HEK293 (cell line): ENCODE data around the gene ZNF76.

Source experiments
- HOXD13 ChIP-seq: sonication (generic); formaldehyde crosslinking; IDR thresholded peaks from 2 replicates; pipeline ENCODE4 v1.8.0; 2022; ENCODE audit warnings: missing genetic modification reagents, borderline replicate concordance
- PRDM1 ChIP-seq: fragments of 450-650 bp; formaldehyde crosslinking; IDR thresholded peaks from 2 replicates; pipeline ENCODE4; 2016; ENCODE audit warnings: missing biosample characterization, missing genetic modification characterization
- TCF7L2 ChIP-seq: IDR thresholded peaks from 2 replicates; pipeline ENCODE4 v1.6.1; 2011; ENCODE audit warnings: low read depth, mild to moderate bottlenecking, inconsistent platforms, low read length, moderate library complexity, borderline replicate concordance
- ZBTB44 ChIP-seq: fragments of 450-650 bp; IDR thresholded peaks from 2 replicates; pipeline ENCODE4 v1.5.1; 2018; ENCODE audit warnings: missing biosample characterization, mild to moderate bottlenecking, missing genetic modification characterization
- ZBTB6 ChIP-seq: fragments of 450-650 bp; formaldehyde crosslinking; IDR thresholded peaks from 2 replicates; pipeline ENCODE4 v1.5.1; 2017; ENCODE audit warnings: missing biosample characterization, missing genetic modification characterization
- ZFP41 ChIP-seq: fragments of 450-650 bp; formaldehyde crosslinking; IDR thresholded peaks from 2 replicates; pipeline ENCODE4 v1.5.1; 2016; ENCODE audit warnings: missing biosample characterization, missing genetic modification characterization, borderline replicate concordance
- ZNF112 ChIP-seq: fragments of 450-650 bp; formaldehyde crosslinking; IDR thresholded peaks from 2 replicates; pipeline ENCODE4 v1.5.0; 2017; ENCODE audit warnings: missing biosample characterization, missing genetic modification characterization
- ZNF184 ChIP-seq: fragments of 450-650 bp; IDR thresholded peaks from 2 replicates; pipeline ENCODE4 v1.5.1; 2018; ENCODE audit warnings: missing biosample characterization, mild to moderate bottlenecking, missing genetic modification characterization
- ZNF23 ChIP-seq: fragments of 450-650 bp; formaldehyde crosslinking; IDR thresholded peaks from 2 replicates; pipeline ENCODE4 v1.5.1; 2016; ENCODE audit warnings: missing biosample characterization, missing genetic modification characterization, borderline replicate concordance
- ZNF341 ChIP-seq: fragments of 450-650 bp; formaldehyde crosslinking; IDR thresholded peaks from 2 replicates; pipeline ENCODE4; 2016; ENCODE audit warnings: low read depth, missing biosample characterization, missing genetic modification characterization
- ZNF366 ChIP-seq: fragments of 450-650 bp; formaldehyde crosslinking; conservative IDR thresholded peaks from 2 replicates; pipeline ENCODE4 v1.5.1; 2016; ENCODE audit warnings: missing biosample characterization, missing genetic modification characterization
- ZNF37A ChIP-seq: fragments of 450-650 bp; IDR thresholded peaks from 2 replicates; pipeline ENCODE4 v1.5.1; 2018; ENCODE audit warnings: missing biosample characterization, missing genetic modification characterization
- ZNF394 ChIP-seq: fragments of 450-650 bp; formaldehyde crosslinking; IDR thresholded peaks from 2 replicates; pipeline ENCODE4 v1.5.1; 2016; ENCODE audit warnings: missing biosample characterization, missing genetic modification characterization, mild to moderate bottlenecking, moderate library complexity, borderline replicate concordance
- ZNF433 ChIP-seq: fragments of 450-650 bp; formaldehyde crosslinking; IDR thresholded peaks from 2 replicates; pipeline ENCODE4 v1.5.1; 2016; ENCODE audit warnings: missing biosample characterization, missing genetic modification characterization, low read depth
- ZNF449 ChIP-seq: fragments of 450-650 bp; formaldehyde crosslinking; IDR thresholded peaks from 2 replicates; pipeline ENCODE4 v1.5.1; 2017; ENCODE audit warnings: missing biosample characterization, mild to moderate bottlenecking, missing genetic modification characterization, moderate library complexity
- ZNF518A ChIP-seq: fragments of 450-650 bp; formaldehyde crosslinking; conservative IDR thresholded peaks from 2 replicates; pipeline ENCODE4 v1.5.1; 2016; ENCODE audit warnings: low read depth, missing biosample characterization, missing genetic modification characterization
- ZNF558 ChIP-seq: fragments of 450-650 bp; formaldehyde crosslinking; IDR thresholded peaks from 2 replicates; pipeline ENCODE4 v1.5.1; 2016; ENCODE audit warnings: missing biosample characterization, missing genetic modification characterization
- TF ChIP-seq, protein P1 (sequence below): fragments of 450-650 bp; formaldehyde crosslinking; IDR thresholded peaks from 2 replicates; pipeline ENCODE4 v1.5.1; 2016; ENCODE audit warnings: missing biosample characterization, missing genetic modification characterization
- TF ChIP-seq, protein P2 (sequence below): fragments of 450-650 bp; formaldehyde crosslinking; IDR thresholded peaks from 2 replicates; pipeline ENCODE4 v1.5.1; 2017; ENCODE audit warnings: missing biosample characterization, missing genetic modification characterization
- TF ChIP-seq, protein P3 (sequence below): fragments of 450-650 bp; formaldehyde crosslinking; IDR thresholded peaks from 2 replicates; pipeline ENCODE4 v1.5.1; 2016; ENCODE audit warnings: missing biosample characterization, missing genetic modification characterization

ZNF76 gene

GRCh38 chr6:35342258-35343091, 82.9 kb downstream of the ZNF76 start, which contains the start of gene PPARD (continued):
- TF ChIP-seq ZNF112 (tag by site-specific recombination) = no peak
- TF ChIP-seq, protein P1, sequence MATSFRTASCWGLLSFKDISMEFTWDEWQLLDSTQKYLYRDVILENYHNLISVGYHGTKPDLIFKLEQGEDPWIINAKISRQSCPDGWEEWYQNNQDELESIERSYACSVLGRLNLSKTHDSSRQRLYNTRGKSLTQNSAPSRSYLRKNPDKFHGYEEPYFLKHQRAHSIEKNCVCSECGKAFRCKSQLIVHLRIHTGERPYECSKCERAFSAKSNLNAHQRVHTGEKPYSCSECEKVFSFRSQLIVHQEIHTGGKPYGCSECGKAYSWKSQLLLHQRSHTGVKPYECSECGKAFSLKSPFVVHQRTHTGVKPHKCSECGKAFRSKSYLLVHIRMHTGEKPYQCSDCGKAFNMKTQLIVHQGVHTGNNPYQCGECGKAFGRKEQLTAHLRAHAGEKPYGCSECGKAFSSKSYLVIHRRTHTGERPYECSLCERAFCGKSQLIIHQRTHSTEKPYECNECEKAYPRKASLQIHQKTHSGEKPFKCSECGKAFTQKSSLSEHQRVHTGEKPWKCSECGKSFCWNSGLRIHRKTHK (tag by site-specific recombination) = no peak
- no peak for TF ChIP-seq ZNF184
- TF ChIP-seq, protein P2, sequence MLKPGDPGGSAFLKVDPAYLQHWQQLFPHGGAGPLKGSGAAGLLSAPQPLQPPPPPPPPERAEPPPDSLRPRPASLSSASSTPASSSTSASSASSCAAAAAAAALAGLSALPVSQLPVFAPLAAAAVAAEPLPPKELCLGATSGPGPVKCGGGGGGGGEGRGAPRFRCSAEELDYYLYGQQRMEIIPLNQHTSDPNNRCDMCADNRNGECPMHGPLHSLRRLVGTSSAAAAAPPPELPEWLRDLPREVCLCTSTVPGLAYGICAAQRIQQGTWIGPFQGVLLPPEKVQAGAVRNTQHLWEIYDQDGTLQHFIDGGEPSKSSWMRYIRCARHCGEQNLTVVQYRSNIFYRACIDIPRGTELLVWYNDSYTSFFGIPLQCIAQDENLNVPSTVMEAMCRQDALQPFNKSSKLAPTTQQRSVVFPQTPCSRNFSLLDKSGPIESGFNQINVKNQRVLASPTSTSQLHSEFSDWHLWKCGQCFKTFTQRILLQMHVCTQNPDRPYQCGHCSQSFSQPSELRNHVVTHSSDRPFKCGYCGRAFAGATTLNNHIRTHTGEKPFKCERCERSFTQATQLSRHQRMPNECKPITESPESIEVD (tag by site-specific recombination) = no peak
- TF ChIP-seq ZFP41 (tag by site-specific recombination) = no peak
- no peak for TF ChIP-seq ZNF558 (tag by site-specific recombination)
- TF ChIP-seq ZBTB44 = 0 out of 2 replicates have a peak, but pooled peaks have one; percentile 34
- no peak for TF ChIP-seq ZBTB6 (tag by site-specific recombination)
- no peak for TF ChIP-seq ZNF433 (tag by site-specific recombination)
- TF ChIP-seq PRDM1 (tag by site-specific recombination) = no peak
- TF ChIP-seq ZNF449 (tag by site-specific recombination) = no peak
- no peak for TF ChIP-seq ZNF37A (tag by site-specific recombination)
- TF ChIP-seq ZNF366 = no peak
- TF ChIP-seq ZNF23 = no peak
- TF ChIP-seq, protein P3, sequence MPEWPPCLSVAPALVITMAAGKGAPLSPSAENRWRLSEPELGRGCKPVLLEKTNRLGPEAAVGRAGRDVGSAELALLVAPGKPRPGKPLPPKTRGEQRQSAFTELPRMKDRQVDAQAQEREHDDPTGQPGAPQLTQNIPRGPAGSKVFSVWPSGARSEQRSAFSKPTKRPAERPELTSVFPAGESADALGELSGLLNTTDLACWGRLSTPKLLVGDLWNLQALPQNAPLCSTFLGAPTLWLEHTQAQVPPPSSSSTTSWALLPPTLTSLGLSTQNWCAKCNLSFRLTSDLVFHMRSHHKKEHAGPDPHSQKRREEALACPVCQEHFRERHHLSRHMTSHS (tag by site-specific recombination) = no peak
- TF ChIP-seq HOXD13 (CRISPR knock-in tag) = no peak
- TF ChIP-seq ZNF394 (tag by site-specific recombination) = peak; percentile 64; the same call in 1 of the 2 replicates
- TF ChIP-seq ZNF341 = peak; percentile 91
- TF ChIP-seq ZNF518A (tag by site-specific recombination) = no peak
- no peak for TF ChIP-seq TCF7L2
